HFF-Myc (cell line): ENCODE measurements around the gene KCNQ2.

Experiments
- DNase-seq: peaks from one replicate; pipeline ENCODE4 v3.0.0-alpha.2; 2011; ENCODE audit warnings: low read depth; ENCODE audit errors: extremely low read depth
- H3K4me3 ChIP-seq: replicated peaks from 2 replicates; pipeline ENCODE4 v1.5.1; 2011; ENCODE audit warnings: low read depth, mild to moderate bottlenecking, control low read depth, low read length
- TF ChIP-seq, protein P1 (sequence below): IDR thresholded peaks from 2 replicates; pipeline ENCODE4 v1.5.1; 2012; ENCODE audit warnings: mild to moderate bottlenecking, low read depth, low read length, control low read depth; ENCODE audit errors: missing control alignments

Gene KCNQ2

DNA sequence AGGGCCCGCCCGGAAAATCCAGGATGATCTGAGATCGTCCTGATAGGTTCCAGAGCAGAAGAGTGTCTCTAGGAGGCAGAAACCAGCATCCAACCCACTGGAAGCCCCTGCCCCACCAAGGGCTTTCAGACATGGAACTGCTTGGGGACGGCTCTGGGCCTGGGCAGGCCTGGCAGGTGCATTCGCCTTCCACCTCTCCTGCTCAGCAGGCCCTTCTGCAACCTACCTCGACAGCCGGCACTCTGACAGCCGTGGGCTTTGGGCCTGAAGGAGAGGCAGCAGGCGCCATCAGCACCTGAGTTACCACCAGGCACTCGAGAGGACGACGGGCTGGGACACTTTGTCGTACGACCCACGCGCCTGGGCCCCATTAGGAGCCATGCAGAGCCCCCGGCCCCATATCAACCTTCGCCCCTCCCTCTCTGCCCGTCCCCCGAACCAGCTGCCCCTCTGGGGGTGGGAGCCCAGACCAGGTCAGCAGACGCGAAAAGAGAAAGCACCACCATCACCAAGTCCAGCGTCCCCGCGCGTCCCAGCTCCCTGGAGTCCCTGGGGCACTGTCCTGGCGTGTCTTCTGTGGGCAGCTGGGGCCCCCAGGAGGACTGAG, 44.6 kb downstream of the KCNQ2 start:
- no peak for DNase-seq
- TF ChIP-seq, protein P1, sequence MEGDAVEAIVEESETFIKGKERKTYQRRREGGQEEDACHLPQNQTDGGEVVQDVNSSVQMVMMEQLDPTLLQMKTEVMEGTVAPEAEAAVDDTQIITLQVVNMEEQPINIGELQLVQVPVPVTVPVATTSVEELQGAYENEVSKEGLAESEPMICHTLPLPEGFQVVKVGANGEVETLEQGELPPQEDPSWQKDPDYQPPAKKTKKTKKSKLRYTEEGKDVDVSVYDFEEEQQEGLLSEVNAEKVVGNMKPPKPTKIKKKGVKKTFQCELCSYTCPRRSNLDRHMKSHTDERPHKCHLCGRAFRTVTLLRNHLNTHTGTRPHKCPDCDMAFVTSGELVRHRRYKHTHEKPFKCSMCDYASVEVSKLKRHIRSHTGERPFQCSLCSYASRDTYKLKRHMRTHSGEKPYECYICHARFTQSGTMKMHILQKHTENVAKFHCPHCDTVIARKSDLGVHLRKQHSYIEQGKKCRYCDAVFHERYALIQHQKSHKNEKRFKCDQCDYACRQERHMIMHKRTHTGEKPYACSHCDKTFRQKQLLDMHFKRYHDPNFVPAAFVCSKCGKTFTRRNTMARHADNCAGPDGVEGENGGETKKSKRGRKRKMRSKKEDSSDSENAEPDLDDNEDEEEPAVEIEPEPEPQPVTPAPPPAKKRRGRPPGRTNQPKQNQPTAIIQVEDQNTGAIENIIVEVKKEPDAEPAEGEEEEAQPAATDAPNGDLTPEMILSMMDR: no peak
- H3K4me3 ChIP-seq: no peak overlapping the region

DNA sequence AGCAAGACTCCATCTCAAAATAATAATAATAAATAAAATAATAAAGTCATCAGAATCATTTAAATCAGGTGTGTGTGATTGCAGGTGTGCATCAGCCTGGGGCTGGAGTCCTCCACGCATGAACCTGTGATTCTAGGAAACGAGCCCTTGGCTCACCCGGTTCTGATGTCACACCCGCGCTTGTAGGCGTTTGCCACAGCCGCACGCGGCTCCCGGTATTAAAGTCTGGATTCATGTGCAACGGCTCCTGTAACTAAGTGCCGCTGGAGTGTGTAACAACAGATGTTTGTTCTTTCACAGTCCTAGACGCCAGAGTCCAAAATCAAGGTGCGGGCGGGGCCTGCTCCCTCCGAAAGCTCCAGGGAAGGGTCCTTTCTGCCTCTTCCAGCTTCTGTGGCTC, 45.2 kb downstream of the KCNQ2 start:
- DNase-seq: no peak
- TF ChIP-seq, protein P1: no peak
- no peak overlapping the region for H3K4me3 ChIP-seq

DNA sequence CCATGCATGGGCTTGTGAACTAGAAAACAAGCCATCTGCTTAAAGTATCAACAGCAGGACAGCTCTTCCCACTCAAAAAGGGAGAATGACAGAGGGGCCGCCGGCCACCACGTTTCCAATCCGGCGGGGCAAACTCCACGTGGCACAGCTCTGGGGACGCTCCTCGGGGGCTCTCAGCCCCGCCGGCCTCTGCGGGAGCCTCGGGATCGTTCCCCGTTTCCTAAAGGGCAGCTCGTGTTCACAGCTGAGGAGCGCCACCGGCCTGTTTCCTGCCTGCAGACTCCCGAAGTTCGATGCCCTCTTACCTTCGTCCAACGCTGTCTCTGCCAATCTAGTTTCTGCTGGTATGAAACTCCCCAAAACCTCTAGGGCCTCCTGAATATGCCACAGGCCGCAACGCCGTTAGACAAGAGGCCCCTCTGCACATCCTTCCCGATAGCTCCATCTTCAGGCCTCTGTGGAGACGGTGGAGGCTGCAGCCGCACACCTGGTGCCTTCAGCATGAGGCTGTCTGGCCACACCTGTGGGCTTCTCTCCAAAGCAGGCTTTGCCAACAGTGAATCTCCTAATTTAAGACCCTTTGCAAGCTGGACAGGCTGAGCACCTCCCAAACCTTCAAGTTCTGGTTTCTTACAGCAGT, 46.5 kb downstream of the KCNQ2 start:
- TF ChIP-seq, protein P1: no peak
- no peak overlapping the region for H3K4me3 ChIP-seq
- DNase-seq: no peak

DNA sequence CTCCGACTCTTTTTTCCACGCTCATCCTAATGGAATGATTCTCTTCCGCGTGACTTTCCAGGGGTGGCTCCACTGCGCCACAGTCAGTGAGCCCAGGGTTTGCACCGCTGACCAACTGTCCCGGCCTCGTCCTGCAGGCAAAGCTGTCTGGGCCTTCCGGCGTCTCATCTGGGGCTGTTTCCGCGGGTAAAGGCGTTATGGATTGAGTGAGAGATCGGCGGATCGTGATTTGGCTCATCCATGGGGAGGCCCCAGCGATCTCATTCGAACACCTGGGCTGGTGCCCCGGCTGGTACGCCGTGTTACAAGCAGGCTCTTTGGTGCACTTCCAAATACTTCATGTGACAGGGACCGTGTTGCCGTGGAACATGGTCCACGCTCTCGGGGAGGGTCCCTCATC, 47.8 kb downstream of the KCNQ2 start:
- no peak for DNase-seq
- H3K4me3 ChIP-seq: no peak overlapping the region
- TF ChIP-seq, protein P1: no peak

DNA sequence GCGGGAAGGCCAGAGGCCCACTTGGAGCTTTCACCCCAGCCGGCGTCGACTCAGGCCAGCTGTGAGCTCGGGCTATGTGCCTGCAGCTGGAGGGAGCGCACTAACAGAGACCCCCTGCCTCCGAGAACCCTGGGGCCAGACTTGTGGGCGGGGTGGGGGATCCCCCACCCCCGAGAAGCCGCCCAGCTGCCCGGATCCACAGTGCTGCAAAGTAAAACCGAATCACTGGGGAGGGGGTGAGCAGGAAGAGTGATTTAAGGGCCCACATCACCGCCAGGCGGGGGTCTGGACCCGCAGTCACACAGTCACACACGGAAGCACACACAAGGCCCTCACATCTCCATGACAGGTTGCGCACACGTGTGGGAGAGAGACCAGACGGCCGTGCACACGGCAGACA, 48.7 kb downstream of the KCNQ2 start:
- no peak overlapping the region for H3K4me3 ChIP-seq
- TF ChIP-seq, protein P1: no peak
- DNase-seq: no peak

DNA sequence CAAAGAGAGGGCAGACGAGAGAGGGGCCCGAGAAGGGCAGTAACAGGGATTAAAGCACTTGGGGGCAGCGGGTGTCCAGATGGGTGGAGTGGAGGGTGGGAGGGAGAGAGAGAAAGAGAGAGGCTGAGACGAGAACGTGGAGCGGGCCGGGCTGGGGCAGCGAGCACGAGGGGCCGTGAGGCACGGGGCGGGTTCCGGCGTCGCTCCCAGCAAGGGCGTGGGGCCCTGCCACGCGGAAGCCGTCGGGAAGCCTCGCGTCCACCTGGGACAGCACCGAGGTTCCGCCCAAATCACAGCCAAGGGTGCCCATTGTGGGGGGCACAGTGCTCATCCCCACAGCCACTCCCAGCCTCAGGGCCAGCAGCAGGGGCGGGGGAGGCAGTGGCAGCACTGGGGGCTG, 49.8 kb downstream of the KCNQ2 start:
- no peak overlapping the region for H3K4me3 ChIP-seq
- TF ChIP-seq, protein P1: no peak

More for the DNA sequence above, 49.8 kb downstream of the KCNQ2 start:
- DNase-seq: no peak
